ENCODE results near the gene SNCB.

Gene SNCB

GRCh38 chr5:176574297-176574591 is 56.1 kb downstream of the SNCB start:
- Mint-ChIP-seq H3K9me3 (no peaks in the 10 kb centered on the region), H3K27me3 (ENCODE audit: low read depth) (peaks cover 30% of the 10 kb centered on the region), H3K4me1 (no peaks in the 10 kb centered on the region), H3K4me3 (no peak overlapping the region), H3K36me3 (ENCODE audit: low read depth) (no peaks in the 10 kb centered on the region), H3K27ac (no peak overlapping the region)
- TF ChIP-seq CTCF (IDR thresholded peaks at IDR 0.05; ENCODE audit: unreplicated experiment in 3 of 3) = no peak

GRCh38 chr5:176573564-176574296 is 56.6 kb downstream of the SNCB start:
- no peaks in the 10 kb centered on the region for H3K4me1 Mint-ChIP-seq
- peaks cover 30% of the 10 kb centered on the region for H3K27me3 Mint-ChIP-seq (ENCODE audit: low read depth)
- H3K36me3 Mint-ChIP-seq (ENCODE audit: low read depth) = no peaks in the 10 kb centered on the region
- H3K27ac Mint-ChIP-seq = no peak overlapping the region
- no peaks in the 10 kb centered on the region for H3K9me3 Mint-ChIP-seq
- H3K4me3 Mint-ChIP-seq = no peak overlapping the region
- peak; percentile 62 to 74 (median 73) for TF ChIP-seq CTCF (IDR thresholded peaks at IDR 0.05; ENCODE audit: unreplicated experiment in 3 of 3)
